ENCODE data around the gene TICAM1.

- no peak for TF ChIP-seq POLR2A (IDR thresholded peaks at IDR 0.05)
- no peak for TF ChIP-seq CTCF (IDR thresholded peaks at IDR 0.05)
- TF ChIP-seq POLR2AphosphoS5 (IDR thresholded peaks at IDR 0.05), result no peak
Observed at GRCh38 chr19:4817467-4818277, 13.8 kb downstream of the TICAM1 start.

Data from sigmoid colon (tissue), 4 donors.